Kidney epithelial cell (primary cell): ENCODE data around the gene ZBED1. TPM values are rescaled to one million over a fixed set of nuclear protein-coding genes. Genes with fewer than 3 reads are reported as not detected.

Experiments
- DNase-seq: peaks from one replicate; pipeline ENCODE4 v3.0.0-alpha.2; 2010; ENCODE audit warnings: low read depth
- H3K27me3 ChIP-seq: 2 replicates; pipeline ENCODE4 v1.6.0; 2011; ENCODE audit warnings: low read length; ENCODE audit not compliant: control insufficient read depth, insufficient read depth
- H3K36me3 ChIP-seq: 2 replicates; pipeline ENCODE4 v1.5.1; 2011; ENCODE audit warnings: low read length; ENCODE audit not compliant: control insufficient read depth, insufficient read depth
- H3K4me3 ChIP-seq: 2 replicates; pipeline ENCODE4 v1.5.1; 2011; ENCODE audit warnings: low read depth, mild to moderate bottlenecking, control low read depth, low read length
- CTCF ChIP-seq: IDR thresholded peaks from 2 replicates; pipeline ENCODE4 v1.5.1; 2011; ENCODE audit warnings: mild to moderate bottlenecking, moderate library complexity, low read length, control low read depth, inconsistent platforms; ENCODE audit not compliant: insufficient read depth, poor library complexity, severe bottlenecking
- total RNA-seq: library from RNA; depleted of rRNA; stranded (reverse); fragments of >200 nt; gene quantifications from 2 replicates; pipeline ENCODE4 v1.2.3, GENCODE V29; 2015

The ZBED1 gene
- total RNA-seq, 1 donor from 2014 or later, result 48.3 TPM

GRCh38 chrX:2516623-2517022, 15.8 kb upstream of the ZBED1 start:
- Histone ChIP-seq H3K4me3 (no peak overlapping the region), H3K36me3 (no peaks in the 10 kb centered on the region), H3K27me3 (no peaks in the 10 kb centered on the region)
- no peak for TF ChIP-seq CTCF
- no peak for DNase-seq

DNA sequence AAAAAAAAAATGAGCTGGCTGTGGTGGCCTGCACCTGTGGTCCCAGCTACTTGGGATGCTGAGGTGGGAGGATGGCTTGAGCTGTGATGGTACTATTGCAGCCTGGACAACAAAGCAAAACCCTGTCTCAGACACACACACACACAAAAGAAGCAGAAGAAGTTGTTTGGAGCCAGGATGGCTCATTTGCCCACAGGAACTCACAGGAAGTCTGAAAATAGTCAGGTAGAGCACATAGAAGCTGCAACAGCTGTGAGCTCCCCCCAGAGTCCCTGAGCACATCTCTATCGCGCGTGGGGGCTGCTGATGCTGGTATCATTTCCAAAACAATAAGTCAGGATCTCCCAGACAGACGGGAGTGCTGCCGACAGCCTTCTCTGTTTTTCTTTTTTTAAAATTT, 13.4 kb upstream of the ZBED1 start:
- TF ChIP-seq CTCF, result no peak
- H3K27me3 ChIP-seq, result no peaks in the 10 kb centered on the region
- DNase-seq, result no peak

DNA sequence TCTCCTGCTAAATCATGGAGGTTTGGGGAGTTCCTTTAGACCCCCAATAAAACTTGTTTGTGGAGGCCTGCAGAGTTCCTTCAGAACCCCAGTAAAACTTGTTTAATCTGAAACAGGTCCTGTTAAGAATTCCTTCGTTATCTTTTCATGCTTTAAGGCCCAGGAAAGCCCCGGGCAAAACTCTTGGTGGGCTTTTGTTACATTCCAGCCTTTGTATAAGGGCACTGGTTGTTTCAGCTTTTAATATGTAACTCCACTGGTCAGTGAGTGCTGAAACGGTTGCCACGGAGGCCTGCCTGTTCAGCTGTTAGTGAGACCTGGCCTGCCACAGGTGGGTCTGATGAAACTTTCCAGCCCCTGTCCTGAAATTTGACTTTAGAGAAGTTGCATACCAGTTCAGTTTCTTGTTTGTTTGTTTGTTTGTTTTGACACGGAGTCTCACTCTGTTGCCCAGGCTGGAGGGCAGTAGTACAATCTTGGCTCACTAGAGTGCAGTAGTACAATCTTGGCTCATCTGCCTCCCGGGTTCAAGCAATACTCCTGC, 12.4 kb upstream of the ZBED1 start:
- H3K4me3 ChIP-seq, result no peak overlapping the region
- H3K36me3 ChIP-seq, result no peaks in the 10 kb centered on the region
- no peak for DNase-seq
- H3K27me3 ChIP-seq, result no peaks in the 10 kb centered on the region
- no peak for TF ChIP-seq CTCF

More for the DNA sequence above, 13.4 kb upstream of the ZBED1 start:
- Histone ChIP-seq H3K4me3 (no peak overlapping the region), H3K36me3 (no peaks in the 10 kb centered on the region)

DNA sequence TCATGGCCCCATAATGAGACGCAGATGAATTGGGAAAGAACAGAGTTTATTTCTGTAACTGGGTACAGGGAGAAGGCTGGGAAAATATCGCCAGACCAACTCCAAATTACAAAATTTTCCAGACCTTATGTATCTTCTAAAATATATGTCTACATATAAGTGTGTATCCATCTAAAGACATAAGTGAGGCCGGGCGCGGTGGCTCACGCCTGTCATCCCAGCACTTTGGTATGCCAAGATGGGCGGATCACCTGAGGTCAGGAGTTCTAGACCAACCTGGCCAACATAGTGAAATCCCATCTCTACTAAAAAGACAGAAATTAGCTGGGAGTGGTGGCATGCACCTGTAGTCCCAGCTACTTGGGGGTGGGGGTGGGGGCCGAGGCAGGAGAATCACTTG, 11.7 kb upstream of the ZBED1 start:
- no peaks in the 10 kb centered on the region for H3K36me3 ChIP-seq
- no peak overlapping the region for H3K4me3 ChIP-seq
- H3K27me3 ChIP-seq, result no peaks in the 10 kb centered on the region
- TF ChIP-seq CTCF, result no peak
- no peak for DNase-seq

- Histone ChIP-seq H3K36me3 (no peaks in the 10 kb centered on the region), H3K27me3 (no peaks in the 10 kb centered on the region), H3K4me3 (no peak overlapping the region)
- DNase-seq, result no peak
- TF ChIP-seq CTCF, result no peak
Measured at GRCh38 chrX:2511326-2511725, 10.6 kb upstream of the ZBED1 start.

- Histone ChIP-seq H3K36me3 (no peaks in the 10 kb centered on the region), H3K4me3 (no peak overlapping the region)
Measured at GRCh38 chrX:2508648-2509335, 8.0 kb upstream of the ZBED1 start.

More at GRCh38 chrX:2508648-2509335, 8.0 kb upstream of the ZBED1 start:
- no peak for DNase-seq
- TF ChIP-seq CTCF, result no peak
- H3K27me3 ChIP-seq, result no peaks in the 10 kb centered on the region
